Keratinocyte (primary cell): ENCODE results near the gene LYL1. TPM values are rescaled to one million over a fixed set of nuclear protein-coding genes. Genes with fewer than 3 reads are reported as not detected.

Experiments used
- DNase-seq: peaks from one replicate; pipeline ENCODE4 v3.0.0-alpha.2; 2011; ENCODE audit warnings: low read depth, missing footprints, low spot score
- FAIRE-seq: peaks from 2 replicates; lab custom pipeline; 2011; peaks lifted over from hg19 to GRCh38; lab: Jason Lieb, UNC
- H2AFZ ChIP-seq: 2 replicates; pipeline ENCODE4 v1.6.0; 2012; ENCODE audit warnings: low read length, control low read depth, inconsistent platforms; ENCODE audit not compliant: control insufficient read depth
- H3K27ac ChIP-seq: 2 replicates; pipeline ENCODE4 v1.5.1; 2011; ENCODE audit warnings: low read length; ENCODE audit not compliant: control insufficient read depth, insufficient read depth
- H3K27me3 ChIP-seq: 3 replicates; pipeline ENCODE4 v1.6.0; 2011; ENCODE audit warnings: low read length; ENCODE audit not compliant: control insufficient read depth, insufficient read depth; ENCODE audit errors: extremely low read depth
- H3K36me3 ChIP-seq, 2 experiments: 2 replicates in 1 of 2; 3 replicates in 1 of 2; pipeline ENCODE4 v1.5.1; 2011; ENCODE audit warnings: low read length in 2 of 2, mild to moderate bottlenecking in 1 of 2; ENCODE audit not compliant: control insufficient read depth in 2 of 2, insufficient read depth in 2 of 2; ENCODE audit errors: extremely low read depth in 1 of 2
- H3K4me1 ChIP-seq: 3 replicates; pipeline ENCODE4 v1.5.1; 2011; ENCODE audit warnings: low read length; ENCODE audit not compliant: control insufficient read depth, insufficient read depth; ENCODE audit errors: extremely low read depth
- H3K4me2 ChIP-seq: 3 replicates; pipeline ENCODE4 v1.6.0; 2011; ENCODE audit warnings: low read depth, low read length; ENCODE audit not compliant: control insufficient read depth, insufficient read depth; ENCODE audit errors: extremely low read depth
- H3K4me3 ChIP-seq, 3 experiments: fragments of 200-600 bp in 1 of 3; sonication (generic) in 1 of 3; 2 replicates in 2 of 3; 3 replicates in 1 of 3; pipeline ENCODE4 v1.5.1; 2011 to 2016; ENCODE audit warnings: low read length in 3 of 3, mild to moderate bottlenecking in 3 of 3, control low read depth in 2 of 3, inconsistent platforms in 1 of 3, low read depth in 1 of 3, mixed read lengths in 1 of 3, mixed run types in 1 of 3, moderate library complexity in 1 of 3; ENCODE audit not compliant: control insufficient read depth in 2 of 3, insufficient read depth in 2 of 3; ENCODE audit errors: extremely low read depth in 1 of 3
- H3K79me2 ChIP-seq: 2 replicates; pipeline ENCODE4 v1.6.0; 2012; ENCODE audit warnings: low read length; ENCODE audit not compliant: control insufficient read depth, insufficient read depth
- H3K9ac ChIP-seq: 3 replicates; pipeline ENCODE4 v1.6.0; 2011; ENCODE audit warnings: low read length; ENCODE audit not compliant: control insufficient read depth, insufficient read depth; ENCODE audit errors: extremely low read depth
- H3K9me1 ChIP-seq: 3 replicates; pipeline ENCODE4 v1.6.0; 2011; ENCODE audit warnings: low read length; ENCODE audit not compliant: control insufficient read depth, insufficient read depth; ENCODE audit errors: extremely low read depth
- H3K9me3 ChIP-seq: 2 replicates; pipeline ENCODE4 v1.5.1; 2012; ENCODE audit warnings: low read depth, low read length; ENCODE audit not compliant: control insufficient read depth
- H4K20me1 ChIP-seq: 3 replicates; pipeline ENCODE4 v1.6.0; 2011; ENCODE audit warnings: low read length; ENCODE audit not compliant: control insufficient read depth, insufficient read depth; ENCODE audit errors: extremely low read depth
- CTCF ChIP-seq, 3 experiments: IDR thresholded peaks in 1 of 3; conservative IDR thresholded peaks in 1 of 3; optimal IDR thresholded peaks in 1 of 3; 2 replicates in 2 of 3; 3 replicates in 1 of 3; pipeline versions ENCODE3 to v1.5.1; 2011; ENCODE audit warnings: low read length in 3 of 3, mild to moderate bottlenecking in 3 of 3, moderate library complexity in 2 of 3, control low read depth in 1 of 3, inconsistent platforms in 1 of 3; ENCODE audit not compliant: insufficient read depth in 2 of 3; ENCODE audit errors: extremely low read depth in 1 of 3
- EZH2 ChIP-seq: IDR thresholded peaks from one replicate; pipeline ENCODE4 v1.6.1; 2012; ENCODE audit warnings: inconsistent platforms, mild to moderate bottlenecking, low read length, moderate library complexity
- dilution Hi-C: fragments of 300-500 bp; cut with MboI; formaldehyde crosslinking; loops from one replicate; pipeline ENCODE4 v1.7.0; 2020; ENCODE audit warnings: low sequenced_read_pairs; ENCODE audit not compliant: extremely low pct_ligation_motif_present
- polyA plus RNA-seq, 5 experiments: library from polyadenylated mRNA; depleted of rRNA in 3 of 5; stranded (reverse) in 3 of 5; stranded (forward) in 1 of 5; unstranded in 1 of 5; fragments of >200 nt; gene quantifications; 1 replicate in 1 of 5; 2 replicates in 3 of 5; 3 replicates in 1 of 5; pipeline versions ENCODE4 v1.2.1 to v1.2.3, GENCODE V29; 2011 to 2012; ENCODE audit warnings: missing spikeins in 2 of 5, low read depth in 1 of 5, low replicate concordance in 1 of 5

Gene LYL1
- polyA plus RNA-seq, 1 donor (not counting 4 experiments of a cell fraction or from before 2014, with no cell fraction given), result 0.07 TPM

- H3K9me1 ChIP-seq, result peaks cover 5% of the 10 kb centered on the region
- H3K9ac ChIP-seq, result no peak overlapping the region
- H3K36me3 ChIP-seq, result peaks cover 12 to 16% of the 10 kb centered on the region in 2 experiments
- no peak overlapping the region for H3K4me2 ChIP-seq
- H3K4me3 ChIP-seq, result no peak overlapping the region
- FAIRE-seq (no peak), DNase-seq (no peak)
- dilution Hi-C loops, result no loop called here
- TF ChIP-seq CTCF (optimal IDR thresholded peaks at IDR 0.05 in 1 of 3, IDR thresholded peaks at IDR 0.05 in 1 of 3, conservative IDR thresholded peaks at IDR 0.05 in 1 of 3; ENCODE audit: extremely low read depth in 1 of 3, insufficient read depth in 2 of 3, low read length in 3 of 3), result no peak
- TF ChIP-seq EZH2, result no peak
- H2AFZ ChIP-seq, result no peak overlapping the region
- no peaks in the 10 kb centered on the region for H3K27me3 ChIP-seq
- H3K27ac ChIP-seq, result no peak overlapping the region
- H3K4me1 ChIP-seq, result peaks cover 3% of the 10 kb centered on the region
- H3K79me2 ChIP-seq, result peaks cover 89% of the 10 kb centered on the region
- H4K20me1 ChIP-seq, result peaks cover 28% of the 10 kb centered on the region
- no peaks in the 10 kb centered on the region for H3K9me3 ChIP-seq
Observed at GRCh38 chr19:13129384-13129783, 26.7 kb upstream of the LYL1 start.

- peaks cover 31% of the 10 kb centered on the region for H4K20me1 ChIP-seq
- no peak overlapping the region for H3K27ac ChIP-seq
- dilution Hi-C loops, result no loop called here
- peaks cover 89% of the 10 kb centered on the region for H3K79me2 ChIP-seq
- no peak for FAIRE-seq
- DNase-seq, result no peak
- peaks cover 12 to 14% of the 10 kb centered on the region in 2 experiments for H3K36me3 ChIP-seq
- peaks cover 3% of the 10 kb centered on the region for H3K4me1 ChIP-seq
- H2AFZ ChIP-seq, result no peak overlapping the region
- H3K27me3 ChIP-seq, result no peaks in the 10 kb centered on the region
- TF ChIP-seq CTCF (optimal IDR thresholded peaks at IDR 0.05 in 1 of 3, IDR thresholded peaks at IDR 0.05 in 1 of 3, conservative IDR thresholded peaks at IDR 0.05 in 1 of 3; ENCODE audit: extremely low read depth in 1 of 3, insufficient read depth in 2 of 3, low read length in 3 of 3), result no peak
- TF ChIP-seq EZH2, result no peak
- no peaks in the 10 kb centered on the region for H3K9me3 ChIP-seq
- no peak overlapping the region for H3K9ac ChIP-seq
- no peak overlapping the region for H3K4me2 ChIP-seq
- peaks cover 5% of the 10 kb centered on the region for H3K9me1 ChIP-seq
- H3K4me3 ChIP-seq, result no peak overlapping the region
Observed at GRCh38 chr19:13128583-13128982, 25.9 kb upstream of the LYL1 start.
